Pancreas (tissue), 10 donors: ENCODE results near the gene POLR2J. TPM values are rescaled to one million over a fixed set of nuclear protein-coding genes. Genes with fewer than 3 reads are reported as not detected.

Experiments used
- ATAC-seq, 4 donors: fragments of 200-7000 bp; cut with Tn5 transposase; one replicate each; pipeline versions ENCODE4 v1.8.0 to v1.9.1; 2020; ENCODE audit warnings: mild to moderate bottlenecking in 4 of 4, moderate library complexity in 4 of 4
- DNase-seq, 6 donors: peaks; one replicate each; pipeline ENCODE4 v3.0.0-alpha.2; 2020
- FAIRE-seq: peaks from 2 replicates; lab custom pipeline; 2012; peaks lifted over from hg19 to GRCh38; lab: Jason Lieb, UNC
- H3K27ac ChIP-seq, 4 donors: fragments of 200-600 bp; sonication (generic); 1 replicate in 3 of 4; 2 replicates in 1 of 4; pipeline versions ENCODE4 v1.5.0 to v1.8.0; 2020
- H3K27me3 ChIP-seq, 4 donors: fragments of 200-600 bp; one replicate each; pipeline ENCODE4 v1.8.0; 2021
- H3K36me3 ChIP-seq, 3 donors: fragments of 200-600 bp; sonication (generic) in 1 of 3; one replicate each; pipeline versions ENCODE4 v1.5.0 to v1.8.0; 2020 to 2021
- H3K4me1 ChIP-seq, 3 donors: fragments of 200-600 bp; one replicate each; pipeline ENCODE4 v1.8.0; 2021
- H3K4me3 ChIP-seq, 4 donors: fragments of 200-600 bp; sonication (generic) in 2 of 4; one replicate each; pipeline versions ENCODE4 v1.5.0 to v1.8.0; 2020 to 2021
- H3K9me3 ChIP-seq, 4 donors: fragments of 200-600 bp; one replicate each; pipeline ENCODE4 v1.8.0; 2021
- WGBS, 2 donors: extraction: QIAGEN DNeasy Blood & Tissue Kit; methylation state at CpG; one replicate each; pipeline ENCODE4 v1.1.7; 2013; 5-methylcytosine and 5-hydroxymethylcytosine counted together
- intact Hi-C, 3 donors: fragments of 100-400 bp; cut with DNase I; formaldehyde crosslinking; loops; one replicate each; pipeline versions ENCODE4 v1.11.1 to v1.14.2; 2022
- polyA plus RNA-seq, 2 donors: library from polyadenylated mRNA; stranded (reverse); fragments of 200-250 nt; gene quantifications; one replicate each; pipeline ENCODE4 v1.2.3, GENCODE V29; 2013
- total RNA-seq, 6 donors: library from RNA; stranded (reverse); fragmentation: NEBNext Ultra II Directional in 4 of 6; extraction: Animal tissue kit (Norgen Biotek cat#: 25700) in 4 of 6; gene quantifications; one replicate each; pipeline versions ENCODE4 v1.2.1 to v1.2.4, GENCODE V29; 2021 to 2023
- TF ChIP-seq, protein P1 (sequence below), 4 donors: fragments of 200-600 bp; sonication (generic) in 3 of 4; IDR thresholded peaks; one replicate each; pipeline versions ENCODE4 v1.5.0 to v1.8.0; 2021; ENCODE audit warnings: antibody characterized with exemption in 4 of 4
- donor health status: healthy with polysubstance abuse.
- donor health status: DM: no; HTN: no; CAD: no; lungs with moderate emphysema.
- donor health status: DM: no; HTN: no; CAD: no.
- donor health status: control.
- donor health status: control.
- donor health status: Bipolar disorder and iron deficiency.
- donor health status: DM: yes; HTN: yes; CAD: no.
- donor health status: DM: no; HTN: no; CAD: no.
- donor health status: DM: no; HTN: no; CAD: no.
- donor health status: DM: yes; HTN: yes; CAD: no.

POLR2J gene
- total and polyA plus RNA-seq, 8 donors = 16.5 to 59.8 (median 18.4) TPM

DNA sequence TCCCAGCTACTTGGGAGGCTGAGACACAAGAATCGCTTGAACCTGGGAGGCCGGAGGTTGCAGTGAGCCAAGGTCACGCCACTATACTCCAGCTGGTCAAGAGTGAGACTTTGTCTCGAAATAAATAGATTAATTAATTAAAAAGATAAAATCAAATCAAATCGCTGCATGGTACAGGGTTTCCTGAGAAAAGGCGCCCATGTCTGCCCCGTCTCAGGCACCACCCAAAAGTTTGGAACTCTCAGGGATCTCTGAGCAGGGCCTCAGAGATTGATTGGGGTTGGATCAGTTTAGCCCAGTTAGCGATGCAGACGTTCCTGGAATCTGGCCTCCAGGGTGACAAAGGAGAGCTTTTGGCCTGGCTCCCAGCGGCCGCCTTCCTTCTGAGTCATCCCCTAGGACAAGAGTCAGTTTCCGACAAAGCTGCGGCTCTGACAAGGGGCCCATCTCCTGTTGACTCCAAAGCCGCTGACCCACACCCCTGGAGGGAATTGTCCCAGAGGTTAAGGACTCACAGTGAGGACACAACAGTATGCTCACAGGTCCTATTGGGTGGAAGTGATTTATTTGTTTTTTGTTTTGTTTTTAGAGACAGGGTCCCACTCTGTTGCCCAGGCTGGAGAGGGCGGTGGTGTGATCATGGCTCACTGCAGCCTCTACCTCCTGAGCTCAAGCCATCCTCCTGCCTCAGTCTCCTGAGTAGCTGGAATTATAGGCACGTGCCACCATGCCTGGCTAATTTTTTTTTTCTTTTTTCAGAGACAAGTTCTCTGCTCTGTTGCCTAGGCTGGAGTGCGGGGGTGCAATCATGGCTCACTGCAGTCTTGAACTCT is 38.5 kb downstream of the POLR2J start:
- intact Hi-C loops = no loop called here
- H3K36me3 ChIP-seq = no peaks in the 10 kb centered on the region
- WGBS, 2 donors = 85 to 92% methylated on average over 17 of the region's 17 CpGs
- H3K27me3 ChIP-seq = no peaks in the 10 kb centered on the region
- H3K9me3 ChIP-seq = no peaks in the 10 kb centered on the region
- TF ChIP-seq, protein P1, sequence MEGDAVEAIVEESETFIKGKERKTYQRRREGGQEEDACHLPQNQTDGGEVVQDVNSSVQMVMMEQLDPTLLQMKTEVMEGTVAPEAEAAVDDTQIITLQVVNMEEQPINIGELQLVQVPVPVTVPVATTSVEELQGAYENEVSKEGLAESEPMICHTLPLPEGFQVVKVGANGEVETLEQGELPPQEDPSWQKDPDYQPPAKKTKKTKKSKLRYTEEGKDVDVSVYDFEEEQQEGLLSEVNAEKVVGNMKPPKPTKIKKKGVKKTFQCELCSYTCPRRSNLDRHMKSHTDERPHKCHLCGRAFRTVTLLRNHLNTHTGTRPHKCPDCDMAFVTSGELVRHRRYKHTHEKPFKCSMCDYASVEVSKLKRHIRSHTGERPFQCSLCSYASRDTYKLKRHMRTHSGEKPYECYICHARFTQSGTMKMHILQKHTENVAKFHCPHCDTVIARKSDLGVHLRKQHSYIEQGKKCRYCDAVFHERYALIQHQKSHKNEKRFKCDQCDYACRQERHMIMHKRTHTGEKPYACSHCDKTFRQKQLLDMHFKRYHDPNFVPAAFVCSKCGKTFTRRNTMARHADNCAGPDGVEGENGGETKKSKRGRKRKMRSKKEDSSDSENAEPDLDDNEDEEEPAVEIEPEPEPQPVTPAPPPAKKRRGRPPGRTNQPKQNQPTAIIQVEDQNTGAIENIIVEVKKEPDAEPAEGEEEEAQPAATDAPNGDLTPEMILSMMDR (IDR thresholded peaks at IDR 0.05) = no peak
- FAIRE-seq (no peak), DNase-seq (peak in 1 of 6 donors; percentile 33), ATAC-seq (peak in 3 of 4 donors; percentile 44 to 59 (median 51))
- no peaks in the 10 kb centered on the region for H3K4me1 ChIP-seq
- peak overlapping the region in 1 of 4 donors; percentile 4 for H3K27ac ChIP-seq
- no peak overlapping the region for H3K4me3 ChIP-seq

DNA sequence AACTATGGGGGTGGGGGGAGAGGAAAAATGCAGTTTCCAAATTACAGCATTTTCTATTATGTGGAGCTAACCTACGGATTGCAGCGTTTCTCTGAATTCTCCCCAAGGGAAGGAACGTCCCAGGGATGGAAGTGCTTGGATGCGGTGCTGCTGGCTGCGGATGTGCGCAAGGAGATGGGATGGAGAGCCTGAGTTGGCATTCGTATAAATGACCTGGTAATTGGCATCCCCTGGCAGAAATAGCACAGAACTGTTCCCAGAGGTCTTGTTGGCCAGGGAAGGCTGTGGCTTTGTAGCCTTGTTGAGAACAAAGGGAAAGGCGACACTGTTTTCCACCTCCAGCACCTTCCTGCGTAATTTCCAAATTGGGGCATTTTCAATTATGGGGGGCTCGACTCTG is 42.6 kb downstream of the POLR2J start:
- Histone ChIP-seq H3K27me3 (no peaks in the 10 kb centered on the region), H3K4me1 (peaks cover 0 to 4% (median 0%) of the 10 kb centered on the region in 3 donors), H3K36me3 (no peaks in the 10 kb centered on the region), H3K9me3 (no peaks in the 10 kb centered on the region), H3K4me3 (no peak overlapping the region), H3K27ac (no peak overlapping the region)
- no peak for DNase-seq
- FAIRE-seq = no peak
- intact Hi-C loops = no loop called here
- ATAC-seq = no peak
- WGBS, 2 donors = 86 to 91% methylated on average over 10 of the region's 10 CpGs
- TF ChIP-seq, protein P1 (IDR thresholded peaks at IDR 0.05) = no peak

DNA sequence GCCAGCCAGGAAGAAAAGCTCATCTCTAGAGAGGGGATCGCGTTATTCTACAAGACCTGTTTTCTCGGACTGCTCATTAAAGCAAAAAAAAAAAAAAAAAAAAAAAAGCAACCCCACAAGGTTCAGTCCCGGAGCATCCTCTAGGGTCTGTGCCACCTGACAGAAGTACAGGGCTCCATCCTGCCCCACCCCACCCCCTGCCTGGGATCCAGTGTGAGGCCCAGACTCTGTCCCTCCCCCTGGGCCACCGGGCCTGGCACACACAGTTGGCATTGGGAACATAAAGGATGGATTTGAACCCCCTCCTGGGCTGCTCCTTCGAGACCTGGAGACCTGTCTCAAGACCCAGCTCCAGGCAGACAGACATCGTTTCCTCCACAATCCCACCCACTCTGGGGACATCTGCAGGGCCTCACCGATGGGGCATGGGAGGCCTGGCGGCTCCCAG is 44.7 kb downstream of the POLR2J start:
- Histone ChIP-seq H3K4me3 (peak overlapping the region; percentile 74 to 93 (median 82)), H3K27me3 (no peaks in the 10 kb centered on the region), H3K4me1 (peaks cover 0 to 4% (median 0%) of the 10 kb centered on the region in 3 donors), H3K9me3 (no peaks in the 10 kb centered on the region), H3K36me3 (no peaks in the 10 kb centered on the region), H3K27ac (peak overlapping the region in 2 of 4 donors; percentile 21 to 28)
- DNase-seq = peak in 1 of 6 donors; percentile 34
- intact Hi-C loops = no loop called here
- no peak for FAIRE-seq
- ATAC-seq = peak in 3 of 4 donors; percentile 1 to 6 (median 5)
- WGBS, 2 donors = 32 to 37% methylated on average over 9 of the region's 9 CpGs
- TF ChIP-seq, protein P1 (IDR thresholded peaks at IDR 0.05) = no peak

DNA sequence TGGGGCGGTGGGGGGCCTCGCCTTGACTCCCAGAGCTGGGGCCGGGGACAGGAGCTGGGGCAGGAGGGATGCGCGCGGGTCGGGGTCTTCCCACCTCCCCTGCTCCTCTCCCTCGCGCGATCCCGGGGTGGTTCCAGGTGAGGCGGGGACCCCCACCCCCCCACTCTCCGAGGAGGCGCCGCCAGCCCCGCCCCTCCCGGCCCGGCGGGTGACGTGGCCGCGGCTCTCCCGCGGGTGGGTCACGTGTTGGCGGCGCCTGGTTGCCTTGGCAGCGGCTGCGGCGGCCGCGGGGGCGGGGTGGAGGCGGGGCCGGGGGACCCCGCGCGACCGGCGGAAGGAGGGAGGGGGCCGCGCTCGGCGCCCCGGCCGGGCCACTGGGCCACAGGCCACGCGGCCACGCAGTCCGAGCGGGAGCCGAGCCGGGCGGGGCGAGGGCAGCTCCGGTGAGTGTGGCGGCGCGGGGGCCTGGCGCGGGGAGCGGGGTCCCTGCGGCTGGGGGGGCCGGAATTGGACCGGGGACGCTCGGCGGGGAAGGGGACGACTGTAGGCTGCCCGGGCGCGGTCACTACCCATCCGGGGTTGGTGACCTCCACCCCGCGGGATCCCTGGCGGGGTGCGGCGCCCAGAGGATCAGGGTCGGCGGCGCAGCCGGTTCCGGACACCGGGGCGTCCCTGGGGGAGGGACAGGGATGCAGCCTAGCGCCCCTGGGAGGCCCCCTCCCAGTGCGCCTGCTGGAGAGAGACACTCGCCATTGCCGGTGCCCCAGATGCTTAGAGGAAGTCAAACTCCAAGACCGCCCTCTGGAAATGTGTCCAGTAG is 45.3 kb downstream of the POLR2J start, which contains the start of gene ORAI2:
Gene ORAI2, plus strand, starts transcription at position 357 of the 820 bp plus-strand sequence. CDS start 5,382 bp downstream, outside the sequence.
- 1 to 2% methylated on average over 48 to 90 of the region's 90 CpGs for WGBS, 2 donors
- H3K27ac ChIP-seq = peak within 1 kb of the TSS; percentile 42 to 73 (median 56)
- TF ChIP-seq, protein P1 (IDR thresholded peaks at IDR 0.05) = no peak
- ATAC-seq (peak; percentile 90 to 92 (median 91)), DNase-seq (peak; percentile 75 to 92 (median 86)), FAIRE-seq (no peak)
- intact Hi-C loops = no loop called here
- no peaks in the 10 kb centered on the region for H3K27me3 ChIP-seq
- peak within 1 kb of the TSS; percentile 74 to 93 (median 82) for H3K4me3 ChIP-seq
- H3K9me3 ChIP-seq = no peaks in the 10 kb centered on the region
- H3K4me1 ChIP-seq = peaks cover 0 to 4% (median 0%) of the 10 kb centered on the region in 3 donors
- H3K36me3 ChIP-seq = no peaks in the 10 kb centered on the region
